Frontal cortex (tissue), 4 donors: ENCODE data around the gene GPR158. TPM values are rescaled to one million over a fixed set of nuclear protein-coding genes. Genes with fewer than 3 reads are reported as not detected.

Experiments used
- DNase-seq, 2 donors: peaks; one replicate each; pipeline ENCODE4 v3.0.0; 2012; ENCODE audit warnings: low spot score in 2 of 2
- FAIRE-seq: peaks from 2 replicates; lab custom pipeline; 2012; peaks lifted over from hg19 to GRCh38; lab: Jason Lieb, UNC
- total RNA-seq: library from RNA; depleted of rRNA; stranded (reverse); fragments of >200 nt; gene quantifications from one replicate; pipeline ENCODE4 v1.2.3, GENCODE V29; 2014
- donor health status: control.
- donor health status: control.
- donor health status: control.

Gene GPR158
- total RNA-seq, 1 donor from 2014 or later: 9.0 TPM

GRCh38 chr10:25483999-25484398 is 309.2 kb downstream of the GPR158 start:
- DNase-seq (no peak), FAIRE-seq (no peak)

DNA sequence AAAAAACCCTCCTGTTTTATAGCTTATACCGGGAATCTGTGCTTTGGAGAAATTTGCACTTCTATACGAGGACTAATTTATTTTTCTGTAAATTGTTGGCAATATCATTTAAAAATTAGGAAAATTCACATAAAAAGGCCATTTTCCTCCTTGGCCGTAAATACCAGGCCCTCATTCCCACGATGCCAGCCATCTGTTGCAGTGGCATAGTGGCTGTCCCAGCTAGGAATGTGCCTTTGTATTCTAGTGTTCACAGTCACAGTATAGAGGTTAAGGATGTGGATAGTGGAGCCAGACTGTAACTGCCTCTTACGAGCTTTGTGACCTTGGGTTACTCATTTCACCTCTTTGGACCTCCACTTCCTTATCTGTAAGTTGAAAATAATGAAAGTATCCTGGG is 312.5 kb downstream of the GPR158 start:
- FAIRE-seq (no peak), DNase-seq (no peak)

DNA sequence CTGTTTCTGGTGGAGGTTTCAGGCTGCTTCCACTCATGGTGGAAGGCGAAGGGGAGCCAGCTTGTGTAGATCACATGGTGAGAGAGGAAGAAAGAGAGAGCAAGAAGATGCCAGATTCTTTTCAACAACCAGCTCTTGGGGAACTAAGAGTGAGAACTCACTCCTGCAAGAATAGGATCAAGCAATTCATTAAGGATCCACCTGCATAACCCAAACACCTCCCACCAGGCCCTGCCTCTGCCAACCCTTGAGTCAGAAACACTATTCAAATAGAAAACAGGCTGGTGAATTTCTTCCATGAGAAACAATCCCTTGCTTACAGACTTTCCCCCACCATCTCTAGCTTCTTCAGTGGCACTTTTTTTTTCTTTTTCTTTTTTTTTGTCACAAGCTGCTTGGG is 317.2 kb downstream of the GPR158 start:
- FAIRE-seq (no peak), DNase-seq (no peak)

DNA sequence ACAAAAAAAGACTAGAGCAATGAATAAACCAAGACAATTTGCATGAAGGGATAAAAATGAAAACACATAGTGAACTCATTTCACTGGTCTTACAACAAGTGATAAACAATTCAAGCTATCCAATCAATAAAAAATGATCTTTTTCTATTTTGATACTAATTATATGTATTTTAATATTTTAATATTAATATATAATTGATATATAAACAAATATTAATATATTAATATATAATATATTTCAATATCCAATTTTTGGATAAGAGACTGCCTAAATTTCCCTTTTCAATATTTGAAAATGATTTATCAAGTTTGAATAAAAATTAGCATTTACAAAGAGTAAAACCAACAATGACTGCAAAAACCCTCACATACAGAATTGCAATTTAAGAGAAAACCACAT is 317.9 kb downstream of the GPR158 start:
- DNase-seq: no peak
- FAIRE-seq: no peak

DNA sequence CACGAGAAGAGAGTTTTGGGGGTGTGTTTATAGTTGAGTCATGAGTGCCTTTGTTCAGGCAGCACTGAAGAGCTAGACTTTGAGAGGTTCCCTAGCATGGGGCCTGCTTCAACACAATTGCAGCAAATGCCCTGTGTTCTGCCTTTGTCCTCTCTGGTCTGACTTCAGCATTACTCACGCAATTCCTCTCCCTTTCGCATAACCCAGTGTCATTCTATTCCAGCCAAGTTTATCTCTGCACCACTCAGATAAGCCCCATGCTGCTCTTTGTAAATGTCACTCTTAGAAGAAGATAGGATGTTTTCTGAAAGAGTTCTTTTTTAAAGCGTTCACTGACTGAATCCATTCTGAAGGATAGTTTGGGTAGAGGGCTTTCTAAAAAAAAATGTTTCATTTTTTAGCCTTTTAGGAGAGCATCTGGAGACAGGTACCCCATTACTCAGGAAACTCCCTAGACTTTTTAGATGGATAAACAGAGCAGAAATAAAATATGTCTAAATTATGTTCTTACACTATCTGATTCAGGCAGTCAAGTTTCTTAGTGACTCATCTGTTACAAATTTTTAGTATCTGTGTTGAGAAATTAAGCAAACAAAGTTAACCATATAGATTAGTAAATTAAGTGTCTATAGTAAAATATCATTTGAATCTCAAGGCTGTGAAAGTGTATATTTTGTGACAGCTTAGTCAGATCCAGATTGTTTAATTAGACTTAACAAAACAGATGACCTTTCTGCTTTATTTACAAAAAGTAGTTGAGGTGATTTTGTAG is 318.5 kb downstream of the GPR158 start:
- FAIRE-seq: no peak
- no peak for DNase-seq

DNA sequence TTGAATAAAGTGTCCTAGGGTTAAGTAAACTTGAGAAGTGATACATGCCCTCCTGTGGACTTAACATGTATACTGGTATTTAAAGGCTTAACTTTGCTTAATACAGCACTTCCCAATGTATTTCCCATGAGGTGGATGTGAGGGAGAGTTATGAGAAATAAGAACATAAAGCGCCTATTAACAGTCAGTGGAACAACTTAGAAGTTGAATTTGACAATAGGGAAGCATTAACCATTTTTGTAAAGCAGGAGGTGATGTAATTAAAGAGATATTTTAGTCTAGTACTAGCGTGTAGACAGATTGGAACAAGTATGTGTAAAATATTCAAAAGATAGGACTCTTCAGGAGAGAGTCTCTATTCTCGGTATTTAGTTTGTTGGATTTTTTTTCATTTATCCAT is 322.4 kb downstream of the GPR158 start:
- DNase-seq: no peak
- no peak for FAIRE-seq

- FAIRE-seq: no peak
- no peak for DNase-seq
These were observed 323.8 kb downstream of the GPR158 start for GRCh38 chr10:25498645-25499044.

GRCh38 chr10:25501912-25502311 is 327.1 kb downstream of the GPR158 start:
- FAIRE-seq: no peak

DNA sequence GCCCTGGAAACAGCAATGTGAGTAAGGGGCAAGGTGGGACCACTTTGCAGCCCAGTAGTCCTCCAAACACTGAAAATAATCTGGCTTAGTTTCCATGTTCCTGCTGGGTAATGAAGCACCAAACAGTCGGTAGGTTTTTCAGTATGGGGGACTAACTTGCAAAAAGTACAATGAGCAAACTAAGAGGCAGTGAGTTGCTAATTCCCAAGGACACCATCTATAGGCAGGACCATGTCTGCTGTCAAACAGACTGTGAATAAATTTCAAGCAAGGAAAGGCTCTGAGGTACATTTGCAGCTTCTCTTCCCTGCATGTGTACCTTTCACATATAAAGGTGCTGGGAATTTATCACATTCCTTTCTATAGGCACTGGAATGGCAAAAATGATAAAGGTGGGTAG is 327.7 kb downstream of the GPR158 start:
- DNase-seq (no peak), FAIRE-seq (no peak)

More at GRCh38 chr10:25501912-25502311, 327.1 kb downstream of the GPR158 start:
- no peak for DNase-seq

DNA sequence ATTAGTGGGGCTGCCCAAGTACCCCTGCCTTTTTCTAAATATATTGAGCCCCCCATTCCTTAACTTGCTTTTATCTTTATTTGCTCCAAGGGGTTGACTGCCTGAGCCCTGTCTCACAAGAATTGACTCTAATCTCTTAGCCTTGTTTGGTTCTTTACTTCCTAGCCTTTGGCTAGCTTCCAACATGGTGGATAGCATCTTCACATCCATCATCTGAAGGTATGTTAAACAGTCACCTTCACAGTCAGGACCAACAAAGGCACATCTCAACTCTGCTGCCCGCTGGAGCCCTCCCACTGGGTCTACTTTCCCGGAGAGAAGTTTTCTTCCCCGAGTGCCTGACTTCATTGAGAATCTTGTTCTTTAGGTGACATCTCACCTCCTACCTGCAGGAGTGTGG is 329.5 kb downstream of the GPR158 start:
- DNase-seq: no peak
- no peak for FAIRE-seq

DNA sequence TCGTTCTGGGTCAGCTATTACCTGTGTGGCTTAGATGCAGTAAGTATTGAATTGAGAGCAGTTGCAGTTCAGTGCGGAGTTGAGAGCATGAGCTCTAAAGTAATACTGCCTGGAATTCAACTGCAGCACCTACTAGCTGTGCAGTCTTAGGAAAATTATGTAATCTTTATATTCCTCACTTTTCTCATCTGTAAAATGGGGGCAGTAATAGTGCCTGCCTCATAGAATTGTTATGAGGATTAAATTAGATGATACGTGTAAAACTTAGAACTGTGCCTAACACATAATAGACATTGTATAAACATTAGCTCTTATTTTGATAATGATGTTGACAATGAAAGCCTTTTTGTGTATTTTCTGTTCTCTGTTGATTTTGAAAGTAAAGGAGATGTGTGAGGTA is 330.0 kb downstream of the GPR158 start:
- no peak for DNase-seq
- FAIRE-seq: no peak

DNA sequence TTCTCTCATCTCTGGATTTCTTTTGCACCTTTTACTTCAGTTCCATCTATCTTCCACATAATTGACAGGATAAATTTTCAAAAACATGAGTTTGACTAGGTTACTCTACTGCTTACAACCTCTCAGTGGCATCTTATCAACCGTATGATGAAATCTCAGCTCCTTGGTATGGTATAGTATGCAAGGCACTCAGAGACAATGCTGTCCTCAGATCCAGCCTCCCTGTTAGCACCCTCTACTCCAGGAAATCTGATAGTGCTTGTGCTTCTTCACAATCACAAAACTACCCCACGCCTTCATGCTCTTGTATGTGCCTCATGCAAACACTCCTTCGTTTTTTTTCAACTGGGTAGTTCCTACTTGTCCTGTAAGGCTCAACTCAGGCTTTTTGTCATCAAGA is 330.7 kb downstream of the GPR158 start:
- FAIRE-seq: no peak

DNA sequence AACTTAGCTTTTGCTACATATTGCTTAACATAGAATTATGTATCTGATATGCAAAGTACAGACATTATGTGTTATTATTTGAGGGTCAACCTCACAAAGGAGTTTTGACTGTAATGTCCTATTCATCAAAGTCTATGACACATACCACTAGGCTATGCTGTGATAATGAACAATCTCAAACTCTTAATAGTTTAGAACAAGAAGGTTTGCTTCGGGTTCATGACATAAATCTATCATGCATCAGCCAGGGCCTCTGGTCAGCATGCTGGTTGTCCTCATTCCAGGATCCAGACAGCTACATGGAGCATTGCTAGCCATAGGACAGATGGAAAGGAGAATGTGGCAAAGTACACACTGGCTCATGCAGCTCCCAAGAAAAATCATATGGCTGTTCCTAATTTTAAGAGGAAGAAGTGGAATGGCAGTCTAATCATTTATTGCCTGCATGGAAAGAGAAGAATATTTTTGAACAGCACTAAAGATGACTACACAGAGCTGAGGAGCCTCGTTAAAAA is 332.1 kb downstream of the GPR158 start:
- FAIRE-seq (no peak), DNase-seq (no peak)

More for the DNA sequence above, 330.7 kb downstream of the GPR158 start:
- no peak for DNase-seq

- no peak for FAIRE-seq
These were observed 333.5 kb downstream of the GPR158 start for GRCh38 chr10:25508112-25508815.

DNA sequence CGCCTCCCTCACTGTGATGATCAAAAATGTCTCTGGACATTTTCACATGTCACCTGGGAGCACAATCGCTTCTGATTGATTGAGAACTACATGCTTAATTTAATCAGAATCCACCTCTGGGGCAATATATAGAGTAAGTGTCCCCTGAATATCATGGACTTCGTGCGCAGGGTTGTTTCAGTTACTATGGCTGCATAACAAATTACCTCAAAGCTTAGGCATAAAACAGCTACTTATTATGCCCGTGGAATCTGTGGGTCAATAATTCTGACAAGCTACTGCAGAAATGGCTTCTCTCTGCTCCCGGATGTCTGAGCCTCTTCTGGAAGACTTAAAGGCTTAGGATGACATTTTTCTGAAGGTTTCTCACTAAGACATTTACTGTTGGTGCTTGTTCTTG is 334.4 kb downstream of the GPR158 start:
- no peak for DNase-seq
- FAIRE-seq: no peak

More at GRCh38 chr10:25508112-25508815, 333.5 kb downstream of the GPR158 start:
- no peak for DNase-seq

- FAIRE-seq (no peak), DNase-seq (no peak)
These were observed 347.5 kb downstream of the GPR158 start for GRCh38 chr10:25522294-25522693.

- DNase-seq (no peak), FAIRE-seq (no peak)
These were observed 348.3 kb downstream of the GPR158 start for GRCh38 chr10:25522946-25523608.

DNA sequence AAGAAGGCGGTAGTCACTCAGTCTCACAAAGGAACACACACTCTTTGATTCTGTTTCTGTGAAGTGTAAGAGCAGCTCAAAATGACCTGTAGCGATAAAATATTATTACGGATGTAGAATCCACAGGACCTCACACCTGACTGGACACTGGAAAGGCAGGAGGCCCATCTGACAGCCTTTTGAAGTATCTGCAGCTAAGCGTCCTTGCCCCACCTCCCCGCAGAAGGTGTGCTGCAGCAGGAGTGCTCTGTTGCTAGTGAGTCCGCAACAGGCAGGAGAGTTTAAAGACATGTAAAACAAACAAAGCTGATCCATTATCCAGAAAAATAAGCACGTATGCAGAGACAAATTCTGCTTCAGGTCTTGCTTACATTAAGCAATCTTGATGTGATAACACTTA is 355.5 kb downstream of the GPR158 start:
- DNase-seq: no peak
- no peak for FAIRE-seq

GRCh38 chr10:25531457-25532061 is 356.8 kb downstream of the GPR158 start:
- DNase-seq (no peak), FAIRE-seq (no peak)

- no peak for DNase-seq
- no peak for FAIRE-seq
These were observed 357.4 kb downstream of the GPR158 start for GRCh38 chr10:25532213-25532612.
